ENCODE results near the gene NDRG3.

DNA sequence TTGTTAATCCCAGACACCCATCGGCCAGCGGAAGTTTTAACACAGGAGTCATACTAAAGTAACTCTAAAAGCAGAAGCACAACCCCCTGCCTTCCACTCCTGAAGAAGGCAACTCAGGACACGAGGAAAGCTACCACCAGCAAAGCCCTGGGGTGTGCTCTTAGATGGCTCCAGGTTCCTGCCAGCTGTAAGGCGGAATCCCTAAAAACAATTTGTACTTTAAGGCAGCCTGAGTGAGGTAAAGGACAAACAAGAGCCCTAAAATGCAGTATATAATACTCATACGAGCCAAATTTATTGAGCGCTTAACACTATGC lies 8.7 kb downstream of the NDRG3 start:
- no peak for TF ChIP-seq CTCF (conservative IDR thresholded peaks at IDR 0.05)
- TF ChIP-seq EZH2 (IDR thresholded peaks at IDR 0.05; ENCODE audit: low read depth) = no peak

Measured in PC-9 (cell line).